ENCODE data around the gene ROBO3.

ROBO3 gene

GRCh38 chr11:124920870-124921609 lies 55.8 kb downstream of the ROBO3 start:
- DNase-seq (ENCODE audit: low spot score): no peak

GRCh38 chr11:124922831-124923230 lies 57.6 kb downstream of the ROBO3 start:
- DNase-seq (ENCODE audit: low spot score): no peak

GRCh38 chr11:124923296-124923695 lies 58.1 kb downstream of the ROBO3 start:
- DNase-seq (ENCODE audit: low spot score): no peak

GRCh38 chr11:124928942-124929665 lies 63.9 kb downstream of the ROBO3 start:
- DNase-seq (ENCODE audit: low spot score): no peak

GRCh38 chr11:124930799-124931198 lies 65.6 kb downstream of the ROBO3 start:
- no peak for DNase-seq (ENCODE audit: low spot score)

Data from NAMALWA (cell line).